PC-9 (cell line): ENCODE data around the gene PLEKHA6. TPM values are rescaled to one million over a fixed set of nuclear protein-coding genes. Genes with fewer than 3 reads are reported as not detected.

ENCODE experiments used
- BruUV-seq: library from RNA; stranded (reverse); fragments of 400-500 nt; replicated peaks from 2 replicates; lab custom pipeline; 2021; lab: Mats Ljungman, UMichigan
- CTCF ChIA-PET: fragments of 300-600 bp; sonication (Branson Sonifier 250); formaldehyde crosslinking; loops from one replicate; lab custom pipeline; 2022; ENCODE audit warnings: antibody characterized with exemption; lab: Charles Lee
- POLR2A ChIA-PET: fragments of 300-600 bp; sonication (Branson Sonifier 250); formaldehyde crosslinking; loops from one replicate; lab custom pipeline; 2022; ENCODE audit warnings: antibody characterized with exemption; ENCODE audit not compliant: unreplicated experiment; lab: Charles Lee
- DNase-seq, 2 experiments: peaks; one replicate each; pipeline versions ENCODE4 v3.0.0 to v3.0.0-alpha.2; 2015 to 2022; ENCODE audit warnings: mixed read lengths in 1 of 2
- H2AFZ ChIP-seq: fragments of 200-600 bp; sonication (generic); 2 replicates; pipeline ENCODE4 v1.8.1; 2017; ENCODE audit warnings: antibody characterized with exemption
- H3F3A ChIP-seq: fragments of 200-600 bp; sonication (generic); 2 replicates; pipeline ENCODE4 v1.8.1; 2017; ENCODE audit warnings: antibody characterized with exemption, mild to moderate bottlenecking, low read depth; ENCODE audit not compliant: insufficient read depth
- H3K27ac ChIP-seq: fragments of 200-600 bp; sonication (generic); 2 replicates; pipeline ENCODE4 v1.6.1; 2016; ENCODE audit warnings: mixed run types
- H3K27me3 ChIP-seq: fragments of 200-600 bp; sonication (generic); 2 replicates; pipeline ENCODE4 v1.6.1; 2016; ENCODE audit warnings: low read depth, mixed run types; ENCODE audit not compliant: insufficient read depth
- H3K36me3 ChIP-seq: fragments of 200-600 bp; sonication (generic); 2 replicates; pipeline ENCODE4 v1.6.1; 2016; ENCODE audit warnings: low read depth, mixed run types
- H3K4me1 ChIP-seq: fragments of 200-600 bp; sonication (generic); replicated peaks from 2 replicates; pipeline ENCODE4 v1.6.1; 2016; ENCODE audit warnings: mixed run types; ENCODE audit not compliant: insufficient read depth
- H3K4me2 ChIP-seq: fragments of 200-600 bp; sonication (generic); 2 replicates; pipeline ENCODE4 v1.6.1; 2017; ENCODE audit warnings: mixed run types
- H3K4me3 ChIP-seq: fragments of 200-600 bp; sonication (generic); 2 replicates; pipeline ENCODE4 v1.6.1; 2016; ENCODE audit warnings: mixed run types
- H3K79me2 ChIP-seq: fragments of 200-600 bp; sonication (generic); 2 replicates; pipeline ENCODE4 v1.6.1; 2017; ENCODE audit warnings: low read depth, mixed run types
- H3K9me2 ChIP-seq: fragments of 200-600 bp; sonication (generic); 2 replicates; pipeline ENCODE4 v1.8.1; 2017; ENCODE audit warnings: mild to moderate bottlenecking; ENCODE audit not compliant: insufficient read depth
- H3K9me3 ChIP-seq: fragments of 200-600 bp; sonication (generic); 2 replicates; pipeline ENCODE4 v1.8.1; 2016; ENCODE audit warnings: low read depth; ENCODE audit not compliant: insufficient read depth
- H4K20me1 ChIP-seq: fragments of 200-600 bp; sonication (generic); 2 replicates; pipeline ENCODE4 v1.8.1; 2017; ENCODE audit not compliant: insufficient read depth
- EZH2 ChIP-seq: fragments of 200-600 bp; sonication (generic); IDR thresholded peaks from 2 replicates; pipeline ENCODE4 v1.8.0; 2017; ENCODE audit warnings: antibody characterized with exemption, low read depth
- intact Hi-C: fragments of 100-400 bp; cut with micrococcal nuclease; formaldehyde crosslinking; loops from one replicate; pipeline ENCODE4 v1.10.0; 2022; ENCODE audit not compliant: unreplicated experiment
- total RNA-seq: library from RNA; stranded (reverse); gene quantifications from 2 replicates; pipeline ENCODE4 v1.2.3, GENCODE V29; 2021
- TF ChIP-seq, protein P1 (sequence below): fragments of 200-600 bp; sonication (generic); conservative IDR thresholded peaks from 2 replicates; pipeline ENCODE4 v1.6.1; 2017; ENCODE audit warnings: mixed run types, antibody characterized with exemption, mild to moderate bottlenecking, moderate library complexity

PLEKHA6 gene
- total RNA-seq, 1 experiment from 2014 or later = 52.0 TPM

DNA sequence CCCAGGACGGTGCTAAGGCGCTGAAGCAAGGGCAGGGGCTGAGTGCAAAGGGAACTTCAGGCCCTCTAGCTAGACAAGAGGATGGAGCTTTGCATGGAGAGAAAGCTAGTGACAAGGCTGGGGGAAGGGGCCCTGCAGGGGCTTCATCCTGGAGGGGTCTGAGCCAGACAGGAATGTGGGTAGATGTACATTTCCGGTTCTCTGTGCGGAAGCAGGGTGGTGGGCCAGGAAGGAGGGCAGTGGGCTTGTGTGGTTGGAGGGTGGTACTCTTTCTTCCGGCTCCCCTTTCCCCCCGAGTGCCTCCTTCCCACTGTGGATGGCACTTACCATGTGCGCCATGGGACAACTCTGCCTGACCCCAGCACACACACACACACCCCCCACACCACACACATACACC is 165.0 kb downstream of the PLEKHA6 start:
- no peaks in the 10 kb centered on the region for H3K36me3 ChIP-seq
- no peaks in the 10 kb centered on the region for H4K20me1 ChIP-seq
- peaks cover 35% of the 10 kb centered on the region for H3F3A ChIP-seq
- no peak overlapping the region for H2AFZ ChIP-seq
- no peak overlapping the region for H3K27ac ChIP-seq
- CTCF ChIA-PET = no interaction called here
- H3K4me1 ChIP-seq = peaks cover 48% of the 10 kb centered on the region
- no peak overlapping the region for H3K4me3 ChIP-seq
- no peaks in the 10 kb centered on the region for H3K9me3 ChIP-seq
- no peaks in the 10 kb centered on the region for H3K27me3 ChIP-seq
- DNase-seq = no peak
- no peak for TF ChIP-seq EZH2
- TF ChIP-seq, protein P1, sequence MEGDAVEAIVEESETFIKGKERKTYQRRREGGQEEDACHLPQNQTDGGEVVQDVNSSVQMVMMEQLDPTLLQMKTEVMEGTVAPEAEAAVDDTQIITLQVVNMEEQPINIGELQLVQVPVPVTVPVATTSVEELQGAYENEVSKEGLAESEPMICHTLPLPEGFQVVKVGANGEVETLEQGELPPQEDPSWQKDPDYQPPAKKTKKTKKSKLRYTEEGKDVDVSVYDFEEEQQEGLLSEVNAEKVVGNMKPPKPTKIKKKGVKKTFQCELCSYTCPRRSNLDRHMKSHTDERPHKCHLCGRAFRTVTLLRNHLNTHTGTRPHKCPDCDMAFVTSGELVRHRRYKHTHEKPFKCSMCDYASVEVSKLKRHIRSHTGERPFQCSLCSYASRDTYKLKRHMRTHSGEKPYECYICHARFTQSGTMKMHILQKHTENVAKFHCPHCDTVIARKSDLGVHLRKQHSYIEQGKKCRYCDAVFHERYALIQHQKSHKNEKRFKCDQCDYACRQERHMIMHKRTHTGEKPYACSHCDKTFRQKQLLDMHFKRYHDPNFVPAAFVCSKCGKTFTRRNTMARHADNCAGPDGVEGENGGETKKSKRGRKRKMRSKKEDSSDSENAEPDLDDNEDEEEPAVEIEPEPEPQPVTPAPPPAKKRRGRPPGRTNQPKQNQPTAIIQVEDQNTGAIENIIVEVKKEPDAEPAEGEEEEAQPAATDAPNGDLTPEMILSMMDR = no peak
- no TSS peak for BruUV-seq
- POLR2A ChIA-PET = no interaction called here
- H3K4me2 ChIP-seq = no peak overlapping the region
- H3K79me2 ChIP-seq = no peaks in the 10 kb centered on the region
- intact Hi-C loops = no loop called here
- H3K9me2 ChIP-seq = no peaks in the 10 kb centered on the region

DNA sequence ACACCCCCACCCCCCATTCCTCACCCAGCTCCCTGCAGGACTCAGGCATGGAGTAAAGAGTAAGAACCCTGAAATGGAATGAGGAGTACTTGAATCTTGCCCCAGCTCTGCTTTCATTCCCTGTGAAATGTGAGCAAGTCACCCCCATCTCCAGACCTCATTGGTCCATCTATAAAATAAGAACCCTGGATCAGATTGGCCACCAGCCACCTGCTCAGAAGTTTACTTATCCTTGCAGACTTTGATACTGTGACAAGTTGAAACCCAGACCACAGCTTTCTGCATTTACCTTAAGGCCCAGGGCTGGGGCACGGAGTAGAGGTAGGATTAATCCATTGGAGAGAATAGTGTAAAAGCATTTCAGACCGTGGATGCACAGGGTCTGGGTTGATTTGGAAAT is 165.6 kb downstream of the PLEKHA6 start:
- H3K9me2 ChIP-seq = no peaks in the 10 kb centered on the region
- H3K4me2 ChIP-seq = no peak overlapping the region
- H3K79me2 ChIP-seq = no peaks in the 10 kb centered on the region
- ChIA-PET POLR2A (no interaction called here), CTCF (no interaction called here)
- no peak overlapping the region for H3K27ac ChIP-seq
- no peaks in the 10 kb centered on the region for H3K27me3 ChIP-seq
- H3K9me3 ChIP-seq = no peaks in the 10 kb centered on the region
- H3K36me3 ChIP-seq = no peaks in the 10 kb centered on the region
- BruUV-seq = no TSS peak
- H2AFZ ChIP-seq = no peak overlapping the region
- peaks cover 28% of the 10 kb centered on the region for H3F3A ChIP-seq
- H4K20me1 ChIP-seq = no peaks in the 10 kb centered on the region
- TF ChIP-seq, protein P1 = no peak
- no peak for TF ChIP-seq EZH2
- no peak for DNase-seq
- H3K4me3 ChIP-seq = no peak overlapping the region
- intact Hi-C loops = no loop called here
- peaks cover 41% of the 10 kb centered on the region for H3K4me1 ChIP-seq

DNA sequence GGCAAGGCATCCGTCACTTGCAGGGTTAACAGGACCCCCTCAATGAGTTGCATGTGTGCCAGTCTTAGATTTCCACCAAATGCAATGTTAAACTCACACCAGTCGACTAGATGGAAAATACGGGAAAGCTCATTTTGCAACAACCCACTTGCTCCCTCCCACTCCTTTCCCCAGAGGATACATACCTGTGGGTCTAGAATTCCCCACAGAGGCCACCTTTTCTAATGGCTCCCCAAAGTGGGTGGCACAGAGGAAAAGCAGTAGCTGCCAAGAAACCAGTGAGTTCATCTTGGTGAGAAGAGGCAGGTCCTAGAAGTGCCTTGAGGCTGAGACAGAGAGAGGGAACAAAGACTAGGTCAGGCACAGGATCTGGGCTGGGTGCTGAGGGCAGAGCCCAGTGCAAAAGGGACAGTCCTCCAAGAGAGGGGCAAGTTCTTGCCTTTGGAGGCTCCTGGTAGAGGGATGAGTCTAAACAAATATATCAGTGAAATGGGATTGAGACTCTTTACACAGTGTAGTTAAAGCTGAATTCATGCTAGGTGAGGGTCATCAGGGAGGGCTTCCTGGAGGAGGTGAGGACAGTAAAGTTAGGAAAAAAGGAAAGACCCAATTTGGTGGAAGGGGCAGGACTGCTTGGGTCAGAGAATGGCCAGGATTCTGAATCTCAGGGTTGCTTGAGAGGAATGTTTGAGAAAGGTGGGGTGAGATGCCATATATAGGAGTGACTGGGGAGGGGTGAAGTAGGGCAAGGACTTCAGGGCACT is 167.0 kb downstream of the PLEKHA6 start:
- ChIA-PET CTCF (interaction anchor here (0.9 kb wide), 1 partner anchor 30 kb away, joined by 3 read pairs; no protein-coding TSS in a partner anchor), POLR2A (no interaction called here)
- H3K9me2 ChIP-seq = no peaks in the 10 kb centered on the region
- no peaks in the 10 kb centered on the region for H3K27me3 ChIP-seq
- H3K9me3 ChIP-seq = no peaks in the 10 kb centered on the region
- DNase-seq = no peak
- no TSS peak for BruUV-seq
- H3K4me1 ChIP-seq = peaks cover 30% of the 10 kb centered on the region
- no peak overlapping the region for H2AFZ ChIP-seq
- H4K20me1 ChIP-seq = no peaks in the 10 kb centered on the region
- no peaks in the 10 kb centered on the region for H3K36me3 ChIP-seq
- no peak overlapping the region for H3K27ac ChIP-seq
- intact Hi-C loops = no loop called here
- peaks cover 17% of the 10 kb centered on the region; the same call in 1 of the 2 replicates for H3F3A ChIP-seq
- H3K79me2 ChIP-seq = no peaks in the 10 kb centered on the region
- H3K4me2 ChIP-seq = peak overlapping the region; percentile 6; the same call in 1 of the 2 replicates
- no peak overlapping the region for H3K4me3 ChIP-seq
- no peak for TF ChIP-seq EZH2
- TF ChIP-seq, protein P1 = no peak
